HepG2 (cell line): Measurements from ENCODE around the gene SYS1. TPM values are rescaled to one million over a fixed set of nuclear protein-coding genes. Genes with fewer than 3 reads are reported as not detected.

Experiments used
- ATAD3A ChIP-seq: sonication (generic); formaldehyde crosslinking; IDR thresholded peaks from 2 replicates; pipeline ENCODE4 v1.4.0; 2020; ENCODE audit warnings: missing genetic modification reagents
- CENPBD1 ChIP-seq: sonication (generic); formaldehyde crosslinking; IDR thresholded peaks from 2 replicates; pipeline ENCODE4 v1.8.0; 2022; ENCODE audit warnings: missing genetic modification reagents, low read depth, mild to moderate bottlenecking, borderline replicate concordance
- DNMT1 ChIP-seq: sonication (generic); formaldehyde crosslinking; IDR thresholded peaks from 2 replicates; pipeline ENCODE4 v1.5.1; 2020; ENCODE audit warnings: mild to moderate bottlenecking, missing genetic modification reagents
- HINFP ChIP-seq: sonication (generic); formaldehyde crosslinking; IDR thresholded peaks from 2 replicates; pipeline ENCODE4 v1.4.0; 2020; ENCODE audit warnings: low read depth, mild to moderate bottlenecking, missing genetic modification reagents
- KLF11 ChIP-seq: IDR thresholded peaks from 2 replicates; pipeline ENCODE4 v1.6.1; 2016; ENCODE audit warnings: missing compliant biosample characterization
- NCOA1 ChIP-seq: sonication (generic); formaldehyde crosslinking; IDR thresholded peaks from 2 replicates; pipeline ENCODE4 v1.9.0; 2021; ENCODE audit warnings: missing genetic modification reagents
- PBX3 ChIP-seq: sonication (generic); formaldehyde crosslinking; IDR thresholded peaks from 2 replicates; pipeline ENCODE4 v1.8.1; 2023; ENCODE audit warnings: missing genetic modification reagents, inconsistent platforms, borderline replicate concordance
- PHF8 ChIP-seq: sonication (generic); formaldehyde crosslinking; IDR thresholded peaks from 2 replicates; pipeline ENCODE4 v1.5.0; 2020; ENCODE audit warnings: missing genetic modification reagents
- RBM39 ChIP-seq: fragments of 200-400 bp; formaldehyde crosslinking; IDR thresholded peaks from one replicate; pipeline ENCODE4 v1.6.1; 2018; ENCODE audit warnings: antibody characterized with exemption, mild to moderate bottlenecking, low read depth, low read length; ENCODE audit not compliant: poor library complexity, severe bottlenecking
- SALL2 ChIP-seq: sonication (generic); formaldehyde crosslinking; IDR thresholded peaks from 2 replicates; pipeline ENCODE4 v1.8.1; 2023; ENCODE audit warnings: mild to moderate bottlenecking, missing genetic modification reagents, inconsistent platforms
- SCMH1 ChIP-seq: sonication (generic); formaldehyde crosslinking; IDR thresholded peaks from 2 replicates; pipeline ENCODE4 v1.9.0; 2021; ENCODE audit warnings: missing genetic modification reagents, mild to moderate bottlenecking, borderline replicate concordance
- SPEN ChIP-seq: sonication (generic); formaldehyde crosslinking; IDR thresholded peaks from 2 replicates; pipeline ENCODE4 v1.5.1; 2020; ENCODE audit warnings: low read depth, mild to moderate bottlenecking, missing genetic modification reagents
- ZBED4 ChIP-seq: sonication (generic); formaldehyde crosslinking; IDR thresholded peaks from 2 replicates; pipeline ENCODE4 v1.4.0; 2020; ENCODE audit warnings: missing genetic modification reagents, borderline replicate concordance
- ZBTB49 ChIP-seq: sonication (generic); formaldehyde crosslinking; IDR thresholded peaks from 2 replicates; pipeline ENCODE4 v1.4.0; 2020; ENCODE audit warnings: missing genetic modification reagents, borderline replicate concordance
- ZNF280D ChIP-seq: sonication (generic); formaldehyde crosslinking; IDR thresholded peaks from 2 replicates; pipeline ENCODE4 v1.5.1; 2020; ENCODE audit warnings: mild to moderate bottlenecking, missing genetic modification reagents
- polyA plus RNA-seq, 8 experiments: library from polyadenylated mRNA; depleted of rRNA in 3 of 8; stranded (reverse) in 7 of 8; unstranded in 1 of 8; fragments of >200 nt; fragmentation: Illumina TruSeq in 4 of 8; extraction: Trizol in 4 of 8; gene quantifications; 2 replicates each; pipeline versions ENCODE4 v1.2.1 to v1.2.3, GENCODE V29; 2011 to 2016; ENCODE audit warnings: low read depth in 4 of 8, missing spikeins in 1 of 8, mixed read lengths in 1 of 8; ENCODE audit not compliant: insufficient read depth in 1 of 8
- total RNA-seq, 5 experiments: library from RNA; depleted of rRNA; stranded (reverse); fragments of >200 nt; fragmentation: Illumina TruSeq; extraction: Trizol; gene quantifications; 2 replicates each; pipeline ENCODE4 v1.2.3, GENCODE V29; 2016; ENCODE audit warnings: low read depth in 1 of 5

Gene SYS1
- total and polyA plus RNA-seq, 2 of the 13 experiments (the other 11 are each of a cell fraction or from before 2014, with no cell fraction given) = 38.3 to 65.6 TPM

- no peak; the same call in 1 of the 2 replicates for TF ChIP-seq HINFP (CRISPR knock-in tag)
- no peak for TF ChIP-seq ZNF280D (CRISPR knock-in tag)
- TF ChIP-seq CENPBD1 (CRISPR knock-in tag) = no peak
- no peak for TF ChIP-seq PBX3 (CRISPR knock-in tag)
- TF ChIP-seq DNMT1 (CRISPR knock-in tag) = peak; percentile 40; the same call in 1 of the 2 replicates
- peak; percentile 55; the same call in 1 of the 2 replicates for TF ChIP-seq SPEN
- TF ChIP-seq NCOA1 = no peak
- TF ChIP-seq RBM39 = no peak
- no peak for TF ChIP-seq ATAD3A (CRISPR knock-in tag)
- no peak for TF ChIP-seq SCMH1 (CRISPR knock-in tag)
- TF ChIP-seq PHF8 (CRISPR knock-in tag) = peak; percentile 63
- TF ChIP-seq ZBED4 (CRISPR knock-in tag) = no peak
- TF ChIP-seq KLF11 = no peak
- no peak; the same call in 1 of the 2 replicates for TF ChIP-seq SALL2
- TF ChIP-seq ZBTB49 = no peak
Measured at GRCh38 chr20:45406260-45407066, 43.5 kb downstream of the SYS1 start (continued).
